K562 (cell line): Measurements from ENCODE around the gene KATNAL2. TPM values are rescaled to one million over a fixed set of nuclear protein-coding genes. Genes with fewer than 3 reads are reported as not detected.

ENCODE experiments used
- ATAC-seq: fragments of 200-7000 bp; cut with Tn5 transposase; 3 replicates; pipeline ENCODE4 v1.9.1; 2020; ENCODE audit warnings: moderate library complexity
- BruUV-seq: library from RNA; stranded (reverse); fragments of 400-500 nt; replicated peaks from 2 replicates; lab custom pipeline; 2021; lab: Mats Ljungman, UMichigan
- CTCF ChIA-PET: fragments of 300-600 bp; formaldehyde crosslinking; extraction: SDS; loops from one replicate; lab custom pipeline; 2021; ENCODE audit warnings: low intra/inter-chr PET ratio; lab: Yijun Ruan, JAX
- POLR2A ChIA-PET: fragments of 300-600, 350-650 bp; sonication (Branson Sonifier 250); formaldehyde crosslinking; extraction: SDS; loops from one replicate; lab custom pipeline; 2021; ENCODE audit warnings: antibody characterized with exemption, inconsistent platforms; lab: Yijun Ruan, JAX
- DNase-seq, 4 experiments: peaks; one replicate each; pipeline versions ENCODE4 v3.0.0 to v3.0.0-alpha.2; 2011 to 2018; ENCODE audit warnings: low spot score in 3 of 4, mixed read lengths in 3 of 4; ENCODE audit errors: extremely low read depth in 1 of 4
- FAIRE-seq: peaks from 2 replicates; lab custom pipeline; 2011; peaks lifted over from hg19 to GRCh38; lab: Jason Lieb, UNC
- H2AFZ ChIP-seq: 2 replicates; pipeline ENCODE4 v1.6.0; 2011; ENCODE audit warnings: low read depth, low read length, control low read depth, inconsistent platforms
- H3K27ac ChIP-seq: fragments of 200-600 bp; 3 replicates; pipeline ENCODE4 v1.8.0; 2011; ENCODE audit warnings: low read depth, mild to moderate bottlenecking, control low read depth, inconsistent platforms, low read length, moderate library complexity, mixed read lengths; ENCODE audit errors: extremely low read depth
- H3K27me3 ChIP-seq, 2 experiments: fragments of 300-600 bp in 1 of 2; 2 replicates in 1 of 2; 3 replicates in 1 of 2; pipeline versions ENCODE4 v1.6.0 to v1.8.0; 2011; ENCODE audit warnings: inconsistent platforms in 2 of 2, low read length in 2 of 2, mild to moderate bottlenecking in 1 of 2, mixed read lengths in 1 of 2, moderate library complexity in 1 of 2; ENCODE audit not compliant: control insufficient read depth in 2 of 2, insufficient read depth in 2 of 2
- H3K36me3 ChIP-seq: fragments of 300-600 bp; 3 replicates; pipeline ENCODE4 v1.8.0; 2011; ENCODE audit warnings: mild to moderate bottlenecking, low read length, inconsistent platforms; ENCODE audit not compliant: control insufficient read depth, insufficient read depth
- H3K4me1 ChIP-seq, 2 experiments: fragments of 200-600 bp in 1 of 2; replicated peaks in 1 of 2; 2 replicates in 1 of 2; 3 replicates in 1 of 2; pipeline versions ENCODE4 v1.5.1 to v1.8.0; 2011; ENCODE audit warnings: inconsistent platforms in 2 of 2, low read length in 2 of 2, mild to moderate bottlenecking in 1 of 2, mixed read lengths in 1 of 2, moderate library complexity in 1 of 2; ENCODE audit not compliant: control insufficient read depth in 2 of 2, insufficient read depth in 2 of 2
- H3K4me2 ChIP-seq: 2 replicates; pipeline ENCODE4 v1.6.1; 2011; ENCODE audit warnings: low read length, control low read depth, inconsistent platforms, mixed read lengths; ENCODE audit not compliant: insufficient read depth
- H3K4me3 ChIP-seq: fragments of 200-600 bp; sonication (generic), shearing (Covaris generic); 2 replicates; pipeline ENCODE4 v1.5.1; 2016; ENCODE audit warnings: control low read depth, inconsistent platforms
- H3K79me2 ChIP-seq: fragments of 200-600 bp; 3 replicates; pipeline ENCODE4 v1.8.0; 2011; ENCODE audit warnings: low read length, inconsistent platforms; ENCODE audit not compliant: control insufficient read depth, insufficient read depth
- H3K9ac ChIP-seq, 2 experiments: 2 replicates each; pipeline versions ENCODE4 v1.6.0 to v1.6.1; 2011; ENCODE audit warnings: low read depth in 2 of 2, low read length in 2 of 2, control low read depth in 1 of 2, inconsistent platforms in 1 of 2, mild to moderate bottlenecking in 1 of 2, mixed read lengths in 1 of 2; ENCODE audit not compliant: insufficient read depth in 1 of 2
- H3K9me1 ChIP-seq: one replicate; pipeline ENCODE4 v1.6.0; 2011; ENCODE audit warnings: inconsistent platforms, mild to moderate bottlenecking, low read length, moderate library complexity; ENCODE audit not compliant: control insufficient read depth, insufficient read depth
- H3K9me3 ChIP-seq: replicated peaks from 2 replicates; pipeline ENCODE4 v1.5.1; 2011; ENCODE audit warnings: low read depth, low read length, inconsistent platforms; ENCODE audit not compliant: control insufficient read depth, insufficient read depth
- H4K20me1 ChIP-seq: replicated peaks from 2 replicates; pipeline ENCODE4 v1.6.1; 2011; ENCODE audit warnings: low read length, inconsistent platforms, mixed read lengths; ENCODE audit not compliant: control insufficient read depth, insufficient read depth
- ADNP ChIP-seq: fragments of 200-800 bp; sonication (Bioruptor generic); IDR thresholded peaks from 2 replicates; pipeline ENCODE4 v1.6.1; 2016; ENCODE audit warnings: missing genetic modification characterization, missing compliant biosample characterization
- CBFA2T3 ChIP-seq: fragments of 450-650 bp; IDR thresholded peaks from 2 replicates; pipeline ENCODE4 v1.6.1; 2017
- CSDE1 ChIP-seq, 2 experiments: fragments of 450-650 bp; IDR thresholded peaks; 2 replicates each; pipeline ENCODE4 v1.6.1; 2016; ENCODE audit warnings: mild to moderate bottlenecking in 1 of 2
- ELF1 ChIP-seq: fragments of 200-800 bp; sonication (Bioruptor generic); IDR thresholded peaks from 2 replicates; pipeline ENCODE4 v1.6.1; 2016; ENCODE audit warnings: missing genetic modification characterization, missing compliant biosample characterization
- ETV1 ChIP-seq: fragments of 450-650 bp; conservative IDR thresholded peaks from 2 replicates; pipeline ENCODE4 v1.6.1; 2016; ENCODE audit warnings: missing genetic modification characterization, control low read depth, low read depth, missing compliant biosample characterization
- ETV6 ChIP-seq, 3 experiments: fragments of 150-350 bp in 1 of 3; sonication (generic) in 1 of 3; formaldehyde crosslinking in 1 of 3; IDR thresholded peaks; 2 replicates each; pipeline versions ENCODE4 v1.6.1 to v1.8.0; 2014 to 2022; ENCODE audit warnings: borderline replicate concordance in 2 of 3, low read depth in 2 of 3, antibody characterized with exemption in 1 of 3, low read length in 1 of 3, mild to moderate bottlenecking in 1 of 3, missing genetic modification reagents in 1 of 3
- FOXA3 ChIP-seq, 2 experiments: fragments of 450-650 bp in 1 of 2; sonication (generic) in 1 of 2; formaldehyde crosslinking; IDR thresholded peaks in 1 of 2; conservative IDR thresholded peaks in 1 of 2; 2 replicates each; pipeline versions ENCODE4 v1.4.0 to v1.8.0; 2020 to 2022; ENCODE audit warnings: mild to moderate bottlenecking in 2 of 2, missing genetic modification reagents in 1 of 2
- FOXM1 ChIP-seq, 2 experiments: fragments of 450-650 bp in 1 of 2; sonication (generic) in 1 of 2; formaldehyde crosslinking in 1 of 2; IDR thresholded peaks; 2 replicates each; pipeline versions ENCODE4 v1.6.1 to v1.9.0; 2017 to 2022; ENCODE audit warnings: low read depth in 2 of 2, mild to moderate bottlenecking in 2 of 2, missing genetic modification reagents in 1 of 2, moderate library complexity in 1 of 2
- LCOR ChIP-seq: sonication (generic); formaldehyde crosslinking; IDR thresholded peaks from 2 replicates; pipeline ENCODE4 v1.8.0; 2022; ENCODE audit warnings: mild to moderate bottlenecking, missing genetic modification reagents
- NR1H2 ChIP-seq: sonication (generic); formaldehyde crosslinking; IDR thresholded peaks from 2 replicates; pipeline ENCODE4 v1.4.0; 2020; ENCODE audit warnings: mild to moderate bottlenecking, missing genetic modification reagents
- RBFOX2 ChIP-seq: fragments of 200-400 bp; formaldehyde crosslinking; IDR thresholded peaks from 2 replicates; pipeline ENCODE4 v1.6.1; 2017; ENCODE audit warnings: low read depth, mild to moderate bottlenecking, low read length, moderate library complexity
- TBP ChIP-seq: optimal IDR thresholded peaks from 2 replicates; pipeline ENCODE3; 2011; ENCODE audit warnings: low read depth, low read length, improper control_type of control experiment
- TCFL5 ChIP-seq: fragments of 250-450 bp; sonication (Bioruptor Pico); conservative IDR thresholded peaks from 2 replicates; pipeline ENCODE4 v1.6.1; 2021; ENCODE audit warnings: mild to moderate bottlenecking, moderate library complexity, matching md5 sums
- ZNF780A ChIP-seq: fragments of 250-450 bp; sonication (Bioruptor Pico); IDR thresholded peaks from 2 replicates; pipeline ENCODE4 v1.5.0; 2021; ENCODE audit warnings: mild to moderate bottlenecking
- ZNF830 ChIP-seq: fragments of 250-450 bp; sonication (Bioruptor Pico); IDR thresholded peaks from 2 replicates; pipeline ENCODE4 v1.5.0; 2021; ENCODE audit warnings: mild to moderate bottlenecking
- WGBS: fragments of 100-300 bp; shearing (Covaris generic); methylation state at CpG from one replicate; pipeline ENCODE4 v1.1.6; 2016; ENCODE audit warnings: low coverage, mixed read lengths; ENCODE audit not compliant: insufficient coverage; ENCODE audit errors: missing lambda C conversion rate; 5-methylcytosine and 5-hydroxymethylcytosine counted together
- in situ Hi-C: fragments of 300-500 bp; cut with MboI; formaldehyde crosslinking; loops from 4 replicates; pipeline ENCODE4 v1.15.0; 2018; ENCODE audit warnings: inconsistent platforms, mixed read lengths
- intact Hi-C: fragments of 100-400 bp; cut with micrococcal nuclease; formaldehyde crosslinking; loops from 2 replicates; pipeline ENCODE4 v1.14.2; 2022
- polyA plus RNA-seq, 8 experiments: library from polyadenylated mRNA; depleted of rRNA in 4 of 8; stranded (reverse) in 5 of 8; unstranded in 3 of 8; fragments of >200 nt; fragmentation: Nextera tagmentation in 2 of 8; fragmentation: Illumina TruSeq in 1 of 8; extraction: Ambion mirVana in 2 of 8; extraction: Trizol in 1 of 8; gene quantifications; 2 replicates each; pipeline versions ENCODE4 v1.2.1 to v1.2.3, GENCODE V29; 2011 to 2014; ENCODE audit warnings: inconsistent platforms in 1 of 8, missing spikeins in 1 of 8
- total RNA-seq, 7 experiments: library from RNA; depleted of rRNA in 6 of 7; stranded (reverse); fragments of >200 nt in 6 of 7; fragmentation: Illumina TruSeq in 2 of 7; extraction: Trizol in 2 of 7; gene quantifications; 2 replicates each; pipeline versions ENCODE4 v1.2.1 to v1.2.3, GENCODE V29; 2011 to 2021; ENCODE audit warnings: low replicate concordance in 1 of 7
- TF ChIP-seq, protein P1 (sequence below): sonication (generic); formaldehyde crosslinking; IDR thresholded peaks from 2 replicates; pipeline ENCODE4 v1.9.0; 2022; ENCODE audit warnings: mild to moderate bottlenecking, missing genetic modification reagents
- TF ChIP-seq, protein P2 (sequence below): sonication (generic); formaldehyde crosslinking; IDR thresholded peaks from 2 replicates; pipeline ENCODE4 v1.8.0; 2022; ENCODE audit warnings: missing genetic modification reagents, mild to moderate bottlenecking, borderline replicate concordance

Gene KATNAL2
- total and polyA plus RNA-seq, 9 of the 15 experiments (the other 6 are each of a cell fraction or from before 2014, with no cell fraction given): 0.08 to 1.2 (median 0.48) TPM

- no peak for TF ChIP-seq ELF1 (tag)
- TF ChIP-seq, protein P1, sequence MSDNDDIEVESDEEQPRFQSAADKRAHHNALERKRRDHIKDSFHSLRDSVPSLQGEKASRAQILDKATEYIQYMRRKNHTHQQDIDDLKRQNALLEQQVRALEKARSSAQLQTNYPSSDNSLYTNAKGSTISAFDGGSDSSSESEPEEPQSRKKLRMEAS (CRISPR knock-in tag): peak; percentile 53; the same call in 1 of the 2 replicates
- peak in 1 of 2 experiments; percentile 37; a peak in 1 of 4 replicates for TF ChIP-seq FOXA3 (CRISPR knock-in tag; conservative IDR thresholded peaks at IDR 0.05 in 1 of 2, IDR thresholded peaks at IDR 0.05 in 1 of 2)
- TF ChIP-seq RBFOX2: peak; percentile 92
- peak; percentile 26 for TF ChIP-seq TBP
- TF ChIP-seq CSDE1 (IDR thresholded peaks at IDR 0.05): no peak
- TF ChIP-seq ETV1 (tag): peak; percentile 70
Measured at GRCh38 chr18:47150029-47150823, 232.8 kb downstream of the KATNAL2 start, which contains the start of gene HDHD2 (continued).

- intact Hi-C loops: no loop called here
- POLR2A ChIA-PET: interaction anchor here (0.7 to 1.6 kb wide), 5 partner anchors 15 to 344 kb away, joined by 3 to 5 read pairs (median 3); no protein-coding TSS in a partner anchor
- TSS peak; percentile 84 for BruUV-seq
- TF ChIP-seq TCFL5 (CRISPR knock-in tag) (no peak), ADNP (tag) (no peak), ELF1 (tag) (0 out of 2 replicates have a peak, but pooled peaks have one; percentile 39), ETV6 (IDR thresholded peaks at IDR 0.05; ENCODE audit: borderline replicate concordance in 1 of 2, low read depth in 2 of 2, low read length in 1 of 2) (no peak), ETV6 (CRISPR knock-in tag; IDR thresholded peaks at IDR 0.05; ENCODE audit: borderline replicate concordance) (no peak), ZNF830 (CRISPR knock-in tag) (no peak), ZNF780A (CRISPR knock-in tag) (no peak), LCOR (0 out of 2 replicates have a peak, but pooled peaks have one; percentile 3), FOXA3 (CRISPR knock-in tag; conservative IDR thresholded peaks at IDR 0.05 in 1 of 2, IDR thresholded peaks at IDR 0.05 in 1 of 2) (0 out of 4 replicates have a peak, but pooled peaks of 1 of the 2 experiments have one; percentile 15), FOXM1 (IDR thresholded peaks at IDR 0.05; ENCODE audit: low read depth) (no peak), FOXM1 (CRISPR knock-in tag; IDR thresholded peaks at IDR 0.05; ENCODE audit: low read depth) (no peak), NR1H2 (CRISPR knock-in tag) (no peak), CBFA2T3 (no peak)
- TF ChIP-seq, protein P2, sequence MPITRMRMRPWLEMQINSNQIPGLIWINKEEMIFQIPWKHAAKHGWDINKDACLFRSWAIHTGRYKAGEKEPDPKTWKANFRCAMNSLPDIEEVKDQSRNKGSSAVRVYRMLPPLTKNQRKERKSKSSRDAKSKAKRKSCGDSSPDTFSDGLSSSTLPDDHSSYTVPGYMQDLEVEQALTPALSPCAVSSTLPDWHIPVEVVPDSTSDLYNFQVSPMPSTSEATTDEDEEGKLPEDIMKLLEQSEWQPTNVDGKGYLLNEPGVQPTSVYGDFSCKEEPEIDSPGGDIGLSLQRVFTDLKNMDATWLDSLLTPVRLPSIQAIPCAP: no peak
Measured at GRCh38 chr18:47150824-47151366, 233.5 kb downstream of the KATNAL2 start.

More at GRCh38 chr18:47150824-47151366, 233.5 kb downstream of the KATNAL2 start:
- WGBS: 3% methylated on average over 8 of the region's 13 CpGs
- CTCF ChIA-PET: no interaction called here
- Histone ChIP-seq H4K20me1 (no peaks in the 10 kb centered on the region), H3K4me1 (peaks cover 11 to 12% of the 10 kb centered on the region in 2 experiments; a peak in 3 of 5 replicates), H3K36me3 (peaks cover 21% of the 10 kb centered on the region; the same call in 2 of the 3 replicates), H3K9ac (peak overlapping the region; percentile 73 to 92), H2AFZ (peak overlapping the region; percentile 93), H3K9me3 (no peaks in the 10 kb centered on the region), H3K27me3 (no peaks in the 10 kb centered on the region), H3K4me2 (peak overlapping the region; percentile 88), H3K4me3 (peak overlapping the region; percentile 70), H3K27ac (peak overlapping the region; percentile 83), H3K9me1 (no peaks in the 10 kb centered on the region), H3K79me2 (peaks cover 42% of the 10 kb centered on the region)
- FAIRE-seq (no peak), DNase-seq (peak in 1 of 4 experiments; percentile 13), ATAC-seq (peak; percentile 29)
- in situ Hi-C loops: no loop called here
